Measurements from ENCODE around the gene ARHGEF11.
A peak's percentile ranks its signal among the peaks of the same experiment; 100 is the strongest.

Gene ARHGEF11

DNA sequence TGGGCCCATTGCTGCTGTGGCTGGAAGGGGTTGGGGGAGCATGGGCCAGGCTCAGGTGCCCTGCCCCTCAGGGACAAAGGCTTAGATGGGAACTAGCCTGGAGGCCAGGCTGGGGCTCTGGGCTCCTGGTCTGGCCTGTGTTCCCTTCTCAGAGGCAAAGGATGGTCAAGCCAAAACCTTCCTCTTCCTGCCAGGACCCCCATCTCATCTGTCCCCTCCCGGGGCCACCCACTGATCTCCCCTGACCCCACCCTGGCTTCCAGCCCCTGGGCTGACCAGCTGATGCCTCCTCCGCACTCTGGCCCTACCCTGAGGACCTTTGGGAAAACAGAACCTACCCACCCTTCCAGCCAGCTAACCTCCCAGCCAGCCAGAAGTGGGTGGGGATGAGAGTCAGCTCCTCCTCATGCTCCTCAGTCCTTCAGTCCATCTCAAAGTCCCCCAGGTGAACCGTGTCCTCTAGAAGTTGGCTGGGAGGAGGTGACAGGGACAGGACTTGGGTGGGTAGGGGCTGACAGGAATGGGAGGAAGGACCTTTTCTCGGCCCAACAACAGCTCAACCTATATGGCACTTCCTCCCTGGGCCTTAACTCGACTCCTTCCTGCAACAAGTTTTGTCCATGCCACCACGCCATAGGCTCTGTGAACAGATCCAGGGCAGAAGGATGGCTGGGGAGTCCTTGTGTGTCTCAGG lies 144.5 kb downstream of the ARHGEF11 start:
- Mint-ChIP-seq H3K36me3 (ENCODE audit: insufficient read depth) (no peaks in the 10 kb centered on the region), H3K27me3 (peaks cover 71 to 77% of the 10 kb centered on the region in 2 donors), H3K9me3 (no peaks in the 10 kb centered on the region), H3K4me3 (no peak overlapping the region), H3K27ac (no peak overlapping the region), H3K4me1 (ENCODE audit: low read depth in 2 of 2) (peaks cover 5 to 6% of the 10 kb centered on the region in 2 donors)
- ATAC-seq (replicated peaks), result no peak
- DNase-seq, result no peak

DNA sequence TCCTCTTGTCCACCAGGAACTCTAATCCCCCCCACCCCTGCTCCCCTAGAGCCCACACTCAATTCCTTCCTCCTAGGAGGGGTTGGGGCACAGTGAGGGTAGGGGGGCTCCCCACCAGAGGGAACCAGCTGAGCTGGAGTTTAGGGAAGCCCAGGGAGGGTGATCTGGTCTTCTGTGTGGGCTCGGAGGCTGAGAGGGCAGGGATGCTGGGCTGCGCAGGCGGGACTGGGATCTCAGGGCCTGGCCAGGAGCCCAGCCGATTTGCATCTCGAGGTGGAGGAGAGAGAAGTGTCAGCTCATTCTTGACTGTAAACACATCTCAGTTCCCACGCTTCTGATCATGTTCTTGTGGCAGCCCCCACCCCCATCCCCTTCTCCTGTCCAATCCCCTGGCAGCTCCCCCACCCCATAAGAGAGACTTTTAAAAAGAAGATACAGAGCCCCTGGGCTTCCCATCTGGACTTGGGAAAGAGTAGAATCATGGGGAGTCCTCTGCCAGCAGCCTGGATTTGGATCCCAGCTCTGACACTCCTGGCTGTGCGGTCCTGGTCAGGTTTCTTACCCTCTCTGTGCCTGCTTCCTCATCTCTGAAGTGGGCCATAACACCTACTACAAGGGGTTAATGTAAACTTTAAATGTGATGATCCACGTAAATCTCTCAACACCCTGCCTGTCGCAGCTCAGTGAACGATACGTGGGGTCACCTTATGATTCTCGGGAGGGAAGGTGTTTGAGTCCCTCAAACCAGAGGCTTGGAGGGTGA lies 145.4 kb downstream of the ARHGEF11 start:
- Mint-ChIP-seq H3K27me3 (peaks cover 71 to 77% of the 10 kb centered on the region in 2 donors), H3K27ac (no peak overlapping the region)
- DNase-seq, result no peak

DNA sequence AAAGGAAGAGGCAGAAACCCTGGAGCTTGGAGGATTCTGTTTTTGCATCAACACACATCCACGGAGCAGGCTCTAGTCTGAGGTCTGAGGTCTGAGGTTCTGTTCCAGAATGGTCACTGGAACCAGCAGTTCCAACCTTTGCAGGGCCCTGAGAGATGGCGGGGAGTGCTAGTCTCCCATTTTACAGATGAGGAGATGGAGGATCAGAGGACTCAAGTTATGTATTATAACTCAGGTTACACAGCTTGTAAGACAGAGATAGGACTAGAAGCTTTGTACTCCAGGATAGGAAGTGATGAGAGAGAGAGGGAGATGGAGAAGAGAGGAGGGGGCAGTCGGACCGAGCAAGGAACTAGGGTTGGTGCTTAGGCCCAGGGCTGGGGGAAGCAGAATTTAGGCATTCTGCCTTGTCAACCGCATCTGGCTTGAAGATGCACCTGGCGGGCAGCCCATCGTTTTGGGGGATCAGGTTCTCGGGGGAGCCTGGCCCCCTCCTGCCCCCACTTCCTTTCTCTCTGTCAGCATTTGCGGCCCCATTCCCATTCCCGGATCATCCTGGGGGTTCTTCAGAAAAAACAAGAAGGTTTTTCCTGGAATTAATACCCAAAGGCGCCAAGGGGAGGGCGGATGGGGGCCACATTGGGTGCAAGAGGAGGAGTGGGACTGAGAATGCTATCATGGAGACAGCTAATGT lies 146.4 kb downstream of the ARHGEF11 start:
- peaks cover 76 to 86% of the 10 kb centered on the region in 2 donors for H3K27me3 Mint-ChIP-seq
- no peak for ATAC-seq (replicated peaks)
- no peaks in the 10 kb centered on the region for H3K36me3 Mint-ChIP-seq (ENCODE audit: insufficient read depth)

More for the DNA sequence above, 145.4 kb downstream of the ARHGEF11 start:
- H3K9me3 Mint-ChIP-seq, result no peaks in the 10 kb centered on the region
- ATAC-seq (replicated peaks), result no peak
- peaks cover 5 to 6% of the 10 kb centered on the region in 2 donors for H3K4me1 Mint-ChIP-seq (ENCODE audit: low read depth in 2 of 2)
- no peak overlapping the region for H3K4me3 Mint-ChIP-seq
- no peaks in the 10 kb centered on the region for H3K36me3 Mint-ChIP-seq (ENCODE audit: insufficient read depth)

DNA sequence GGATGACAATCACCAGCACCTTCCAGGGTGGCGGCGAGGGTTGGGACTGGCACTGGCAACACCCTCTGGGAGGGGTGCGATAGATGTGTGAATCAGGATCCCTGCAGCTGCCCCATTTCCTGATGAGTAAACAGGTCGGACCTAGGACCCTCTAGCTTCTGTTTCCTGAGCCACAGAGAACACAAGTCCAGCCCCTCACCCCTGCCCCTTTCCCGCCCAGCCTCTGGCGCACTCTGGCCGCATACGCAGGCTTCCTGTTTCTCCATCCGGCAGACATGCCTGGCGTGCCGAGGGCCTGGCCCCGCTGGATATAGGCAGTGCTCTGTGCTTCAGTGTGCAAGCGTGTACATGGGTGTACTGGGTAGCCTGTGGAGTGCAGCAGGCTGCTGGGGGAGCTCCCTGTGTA lies 147.4 kb downstream of the ARHGEF11 start:
- H3K9me3 Mint-ChIP-seq, result no peaks in the 10 kb centered on the region
- H3K4me3 Mint-ChIP-seq, result no peak overlapping the region
- H3K36me3 Mint-ChIP-seq (ENCODE audit: insufficient read depth), result no peaks in the 10 kb centered on the region
- DNase-seq (no peak), ATAC-seq (replicated peaks) (no peak)
- peaks cover 72 to 95% of the 10 kb centered on the region in 2 donors for H3K27me3 Mint-ChIP-seq
- peaks cover 5 to 6% of the 10 kb centered on the region in 2 donors for H3K4me1 Mint-ChIP-seq (ENCODE audit: low read depth in 2 of 2)
- H3K27ac Mint-ChIP-seq, result no peak overlapping the region

More for the DNA sequence above, 146.4 kb downstream of the ARHGEF11 start:
- Mint-ChIP-seq H3K4me3 (no peak overlapping the region), H3K27ac (no peak overlapping the region), H3K9me3 (no peaks in the 10 kb centered on the region), H3K4me1 (ENCODE audit: low read depth in 2 of 2) (peaks cover 5 to 6% of the 10 kb centered on the region in 2 donors)
- DNase-seq, result no peak

DNA sequence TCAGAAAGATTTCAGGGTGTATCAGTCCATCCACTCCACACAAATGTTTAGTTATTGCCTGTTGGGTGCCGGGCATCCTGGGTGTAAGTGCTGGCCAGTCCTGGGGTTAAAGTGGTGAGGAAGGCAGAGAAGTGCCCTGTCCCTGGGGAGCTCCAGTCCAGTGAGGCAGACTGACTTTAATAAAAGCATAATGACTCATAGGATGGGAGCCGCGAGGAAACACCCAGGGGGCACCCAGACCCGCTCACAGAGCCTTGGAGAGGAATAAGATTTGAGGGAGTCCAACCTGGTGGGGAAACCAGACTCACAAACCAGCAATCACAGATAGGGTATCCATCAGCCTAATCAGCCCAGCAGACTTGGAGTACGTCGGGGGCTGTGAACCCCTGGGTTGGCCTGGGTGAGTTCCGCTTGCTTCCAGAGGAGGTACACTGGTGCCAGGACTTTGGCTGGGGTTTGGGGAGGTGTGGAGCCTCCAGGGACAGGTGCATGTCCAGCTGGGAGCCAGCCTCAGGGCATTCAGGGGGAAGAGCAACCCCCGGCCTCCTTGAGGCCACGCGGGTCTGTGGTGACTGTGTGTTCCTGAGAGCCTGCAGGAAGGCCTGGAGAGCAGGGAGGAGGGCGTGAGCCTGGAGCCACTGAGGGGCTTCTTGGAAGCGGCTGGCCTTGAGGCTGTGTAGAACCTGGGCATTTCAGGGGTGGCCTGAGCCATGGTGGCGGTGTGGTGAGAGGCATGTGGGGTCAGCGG lies 148.3 kb downstream of the ARHGEF11 start:
- Mint-ChIP-seq H3K4me3 (no peak overlapping the region), H3K36me3 (ENCODE audit: insufficient read depth) (no peaks in the 10 kb centered on the region), H3K27ac (no peak overlapping the region), H3K9me3 (no peaks in the 10 kb centered on the region), H3K4me1 (ENCODE audit: low read depth in 2 of 2) (peaks cover 5 to 8% of the 10 kb centered on the region in 2 donors), H3K27me3 (peaks cover 72 to 99% of the 10 kb centered on the region in 2 donors)
- no peak for DNase-seq
- ATAC-seq (replicated peaks), result no peak

DNA sequence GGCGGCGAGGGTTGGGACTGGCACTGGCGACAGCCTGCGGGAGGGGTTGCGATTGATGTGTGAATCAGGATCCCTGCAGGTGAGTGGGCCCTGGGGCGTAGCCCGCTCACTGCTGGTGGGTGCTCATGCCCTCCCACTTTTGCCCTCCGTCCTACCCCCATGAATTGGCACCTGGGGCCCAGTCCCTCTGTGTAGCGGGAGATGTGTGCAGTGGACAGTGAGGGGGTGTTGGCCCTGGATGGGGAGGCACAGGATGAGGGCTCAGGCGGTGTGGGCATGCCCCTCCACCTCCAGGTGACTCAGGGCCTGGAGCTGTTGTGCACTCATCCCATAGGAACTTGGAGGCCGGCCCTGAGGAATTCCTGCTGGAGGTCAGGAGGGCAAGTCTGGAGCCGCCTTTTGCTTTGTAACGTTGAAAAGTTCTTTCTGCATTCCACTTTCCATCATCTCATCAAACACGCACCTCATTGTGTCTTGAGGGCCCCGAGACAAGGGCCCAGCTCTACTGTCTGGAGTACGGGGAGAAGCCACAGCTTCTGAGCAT lies 149.0 kb downstream of the ARHGEF11 start:
- H3K4me3 Mint-ChIP-seq, result no peak overlapping the region
- no peaks in the 10 kb centered on the region for H3K36me3 Mint-ChIP-seq (ENCODE audit: insufficient read depth)
- no peaks in the 10 kb centered on the region for H3K9me3 Mint-ChIP-seq
- ATAC-seq (replicated peaks) (no peak), DNase-seq (no peak)
- H3K27ac Mint-ChIP-seq, result no peak overlapping the region
- peaks cover 5 to 11% of the 10 kb centered on the region in 2 donors for H3K4me1 Mint-ChIP-seq (ENCODE audit: low read depth in 2 of 2)
- H3K27me3 Mint-ChIP-seq, result peaks cover 69 to 98% of the 10 kb centered on the region in 2 donors

DNA sequence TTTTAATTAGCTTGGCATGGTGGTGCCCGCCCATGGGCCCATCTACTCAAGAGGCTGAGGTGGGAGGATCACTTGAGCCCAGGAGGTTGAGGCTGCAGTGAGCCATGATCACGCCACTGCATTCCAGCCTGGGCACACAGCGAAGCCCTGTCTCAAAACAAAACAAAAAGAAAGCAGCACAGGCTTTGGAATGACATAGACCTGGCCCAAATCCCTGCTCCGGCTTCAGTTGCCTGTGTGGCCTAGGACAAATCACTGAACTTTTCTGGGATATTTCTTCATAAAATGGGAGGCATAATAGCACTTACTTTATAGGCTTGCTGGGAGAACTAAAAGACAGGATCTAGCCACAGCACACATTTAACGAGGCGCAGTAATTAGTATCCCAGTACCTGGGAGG lies 149.6 kb downstream of the ARHGEF11 start:
- Mint-ChIP-seq H3K27ac (no peak overlapping the region), H3K4me3 (no peak overlapping the region), H3K4me1 (ENCODE audit: low read depth in 2 of 2) (peaks cover 5 to 11% of the 10 kb centered on the region in 2 donors), H3K27me3 (peaks cover 69 to 98% of the 10 kb centered on the region in 2 donors), H3K36me3 (ENCODE audit: insufficient read depth) (no peaks in the 10 kb centered on the region), H3K9me3 (no peaks in the 10 kb centered on the region)
- ATAC-seq (replicated peaks) (no peak), DNase-seq (no peak)

DNA sequence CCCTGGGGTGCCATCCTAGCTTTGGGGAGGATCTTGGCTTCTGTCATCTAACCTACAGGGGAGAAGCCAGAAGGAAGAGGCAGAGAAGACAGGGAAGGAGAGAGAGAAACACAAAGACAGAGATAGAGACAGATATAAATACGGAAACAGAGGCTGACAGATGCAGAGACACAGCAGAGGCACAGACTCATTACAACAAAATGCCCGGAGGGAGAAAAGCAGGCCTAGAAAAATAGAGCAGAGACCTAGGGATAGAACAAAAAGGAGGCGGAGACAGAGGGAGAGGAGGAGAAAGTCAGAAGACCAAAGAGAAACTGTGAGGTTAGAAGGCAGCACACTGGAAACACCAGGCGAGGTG lies 150.1 kb downstream of the ARHGEF11 start:
- Mint-ChIP-seq H3K36me3 (ENCODE audit: insufficient read depth) (no peaks in the 10 kb centered on the region), H3K4me1 (ENCODE audit: low read depth in 2 of 2) (peaks cover 6 to 11% of the 10 kb centered on the region in 2 donors), H3K27me3 (peaks cover 69 to 98% of the 10 kb centered on the region in 2 donors)

GRCh38 chr1:156894711-156895454 lies 150.7 kb downstream of the ARHGEF11 start:
- ATAC-seq (replicated peaks) (no peak), DNase-seq (no peak)
- H3K36me3 Mint-ChIP-seq (ENCODE audit: insufficient read depth), result no peaks in the 10 kb centered on the region
- peaks cover 68 to 93% of the 10 kb centered on the region in 2 donors for H3K27me3 Mint-ChIP-seq
- peaks cover 9 to 12% of the 10 kb centered on the region in 2 donors for H3K4me1 Mint-ChIP-seq (ENCODE audit: low read depth in 2 of 2)
- no peaks in the 10 kb centered on the region for H3K9me3 Mint-ChIP-seq
- no peak overlapping the region for H3K27ac Mint-ChIP-seq
- no peak overlapping the region for H3K4me3 Mint-ChIP-seq

More for the DNA sequence above, 150.1 kb downstream of the ARHGEF11 start:
- Mint-ChIP-seq H3K9me3 (no peaks in the 10 kb centered on the region), H3K4me3 (no peak overlapping the region), H3K27ac (no peak overlapping the region)
- DNase-seq (no peak), ATAC-seq (replicated peaks) (no peak)

DNA sequence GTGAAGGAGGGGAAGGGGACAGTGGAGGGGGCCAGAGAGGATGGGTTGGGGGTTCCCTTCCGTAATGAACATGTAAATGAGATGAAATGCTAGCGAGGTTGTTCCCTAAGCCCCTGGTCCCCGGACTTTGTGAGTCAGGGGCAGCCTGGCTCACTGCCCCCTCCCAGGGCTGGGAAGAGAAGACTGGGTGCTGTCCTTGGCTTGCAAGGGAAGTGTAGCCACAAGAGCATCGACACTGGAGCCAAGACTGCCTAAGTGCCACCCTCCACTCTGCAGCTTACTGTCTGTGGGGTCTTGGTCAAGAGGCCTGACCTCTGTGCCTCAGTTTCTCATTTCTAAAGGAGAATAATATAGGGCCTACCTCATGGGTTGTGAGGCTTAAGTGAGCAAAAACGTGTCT lies 151.5 kb downstream of the ARHGEF11 start:
- DNase-seq, result no peak
- Mint-ChIP-seq H3K36me3 (ENCODE audit: insufficient read depth) (no peaks in the 10 kb centered on the region), H3K4me1 (ENCODE audit: low read depth in 2 of 2) (peaks cover 9 to 12% of the 10 kb centered on the region in 2 donors), H3K4me3 (no peak overlapping the region), H3K27me3 (peaks cover 65 to 88% of the 10 kb centered on the region in 2 donors), H3K9me3 (no peaks in the 10 kb centered on the region), H3K27ac (no peak overlapping the region)
- ATAC-seq (replicated peaks), result no peak

DNA sequence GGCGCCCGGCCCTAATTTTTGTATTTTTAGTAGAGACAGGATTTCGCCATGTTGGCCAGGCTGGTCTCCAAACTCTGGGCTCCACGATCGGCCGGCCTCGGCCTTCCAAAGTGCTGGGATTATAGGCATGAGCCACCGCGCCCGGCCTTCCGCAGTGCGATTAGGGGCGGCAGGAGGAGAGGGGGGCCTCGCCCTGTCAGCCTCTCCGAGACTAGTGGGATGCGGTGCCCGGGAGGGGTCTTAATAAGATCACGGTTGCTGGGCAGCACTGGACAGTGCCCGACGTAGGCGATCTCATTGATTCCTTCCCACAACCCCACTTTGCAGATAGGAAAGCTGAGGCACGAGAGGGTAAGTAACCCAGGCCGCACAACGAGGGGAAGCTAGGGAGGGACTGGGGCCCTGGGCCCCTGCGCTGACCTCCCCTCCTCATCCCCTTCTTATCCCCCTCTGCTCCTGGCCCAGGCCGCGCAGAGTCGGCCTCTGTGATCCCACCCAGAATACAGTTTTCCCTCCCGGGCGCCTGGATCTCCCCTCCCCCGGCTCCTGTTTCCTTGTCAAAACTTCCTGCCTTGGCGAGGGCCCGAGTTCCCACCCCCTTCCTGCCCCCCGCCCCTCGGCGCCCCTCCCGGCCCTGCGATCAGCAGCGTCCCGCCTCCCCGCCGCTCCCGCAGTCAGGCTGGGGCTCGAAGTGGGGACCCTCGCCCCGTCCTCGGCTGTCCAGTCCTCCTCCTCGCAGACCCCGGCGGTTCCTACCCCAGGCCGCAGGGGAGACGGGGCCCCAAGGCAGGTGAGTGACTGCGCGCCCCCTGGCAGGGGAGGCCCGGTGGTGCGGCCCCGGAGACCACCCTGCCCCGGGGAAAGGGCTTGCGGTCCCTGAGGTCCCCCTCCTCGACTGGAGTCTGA lies 152.2 kb downstream of the ARHGEF11 start, which contains the start of gene PEAR1:
Gene PEAR1, plus strand, starts transcription at position 671 of the 906 bp plus-strand sequence. CDS start 10,209 bp downstream, outside the sequence.
- ATAC-seq (replicated peaks), result no peak
- Mint-ChIP-seq H3K4me3 (peak within 1 kb of the TSS; percentile 64 to 71), H3K27ac (no peak within 1 kb of the TSS), H3K9me3 (no peaks in the 10 kb centered on the region), H3K36me3 (ENCODE audit: insufficient read depth) (no peaks in the 10 kb centered on the region), H3K4me1 (ENCODE audit: low read depth in 2 of 2) (peaks cover 5 to 10% of the 10 kb centered on the region in 2 donors), H3K27me3 (peaks cover 64 to 88% of the 10 kb centered on the region in 2 donors)
- DNase-seq, result no peak
